ENCODE results near the gene RHOB. TPM values are rescaled to one million over a fixed set of nuclear protein-coding genes. Genes with fewer than 3 reads are reported as not detected.

Gene RHOB
- total RNA-seq, 1 donor from 2014 or later: 292 TPM

DNA sequence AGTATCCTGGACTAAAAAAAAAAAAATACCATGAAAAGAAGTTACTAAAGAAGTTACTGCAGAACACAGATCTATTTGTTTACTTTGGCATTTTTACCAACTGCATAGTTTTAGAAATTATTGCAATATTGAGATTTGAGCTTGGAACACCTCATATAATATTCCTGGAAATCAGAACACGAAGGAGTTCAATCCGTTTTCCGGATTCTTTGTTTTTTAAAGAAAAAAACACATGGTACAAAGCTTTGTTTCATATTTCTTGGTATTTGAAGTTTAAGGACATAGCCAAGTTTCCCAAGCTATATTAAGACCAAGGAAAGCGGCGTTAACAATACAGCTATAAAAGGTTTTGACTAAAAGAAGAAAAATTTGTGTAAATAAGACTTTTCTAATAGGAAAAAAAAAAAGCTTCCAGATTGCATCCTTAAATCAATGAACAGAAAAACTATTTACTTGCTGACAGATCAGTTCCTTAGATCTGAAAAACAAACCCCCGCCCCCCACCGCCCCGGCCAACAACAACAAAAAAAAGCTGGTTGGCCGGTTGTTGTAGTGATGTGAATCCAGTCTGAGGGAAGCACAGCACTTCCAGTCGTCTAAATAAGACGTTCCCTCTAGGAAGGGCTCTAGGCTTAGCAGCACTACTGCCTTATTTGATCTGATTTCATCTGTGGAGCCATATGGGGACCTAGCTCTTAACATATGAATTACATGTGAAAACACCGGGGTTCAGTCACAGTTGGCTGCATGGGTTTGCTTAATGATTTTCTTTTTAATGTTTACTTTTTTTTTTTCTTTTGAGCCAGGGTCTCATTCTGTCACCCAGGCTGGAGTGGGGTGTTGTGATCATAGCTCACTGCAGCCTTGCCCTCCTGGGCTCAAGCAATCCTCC lies 2.5 kb upstream of the RHOB start:
- Mint-ChIP-seq H3K9me3 (ENCODE audit: unreplicated experiment) (no peaks in the 10 kb centered on the region), H3K4me1 (ENCODE audit: unreplicated experiment) (peaks cover 31% of the 10 kb centered on the region), H3K4me3 (ENCODE audit: unreplicated experiment) (no peak overlapping the region), H3K27ac (ENCODE audit: unreplicated experiment) (peak overlapping the region; percentile 92), H3K27me3 (ENCODE audit: unreplicated experiment) (peaks cover 2% of the 10 kb centered on the region), H3K36me3 (ENCODE audit: low read depth, unreplicated experiment) (peaks cover 7% of the 10 kb centered on the region)
- no peak for DNase-seq (ENCODE audit: low spot score)
- TF ChIP-seq, protein P1, sequence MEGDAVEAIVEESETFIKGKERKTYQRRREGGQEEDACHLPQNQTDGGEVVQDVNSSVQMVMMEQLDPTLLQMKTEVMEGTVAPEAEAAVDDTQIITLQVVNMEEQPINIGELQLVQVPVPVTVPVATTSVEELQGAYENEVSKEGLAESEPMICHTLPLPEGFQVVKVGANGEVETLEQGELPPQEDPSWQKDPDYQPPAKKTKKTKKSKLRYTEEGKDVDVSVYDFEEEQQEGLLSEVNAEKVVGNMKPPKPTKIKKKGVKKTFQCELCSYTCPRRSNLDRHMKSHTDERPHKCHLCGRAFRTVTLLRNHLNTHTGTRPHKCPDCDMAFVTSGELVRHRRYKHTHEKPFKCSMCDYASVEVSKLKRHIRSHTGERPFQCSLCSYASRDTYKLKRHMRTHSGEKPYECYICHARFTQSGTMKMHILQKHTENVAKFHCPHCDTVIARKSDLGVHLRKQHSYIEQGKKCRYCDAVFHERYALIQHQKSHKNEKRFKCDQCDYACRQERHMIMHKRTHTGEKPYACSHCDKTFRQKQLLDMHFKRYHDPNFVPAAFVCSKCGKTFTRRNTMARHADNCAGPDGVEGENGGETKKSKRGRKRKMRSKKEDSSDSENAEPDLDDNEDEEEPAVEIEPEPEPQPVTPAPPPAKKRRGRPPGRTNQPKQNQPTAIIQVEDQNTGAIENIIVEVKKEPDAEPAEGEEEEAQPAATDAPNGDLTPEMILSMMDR (IDR thresholded peaks at IDR 0.05; ENCODE audit: unreplicated experiment): no peak

DNA sequence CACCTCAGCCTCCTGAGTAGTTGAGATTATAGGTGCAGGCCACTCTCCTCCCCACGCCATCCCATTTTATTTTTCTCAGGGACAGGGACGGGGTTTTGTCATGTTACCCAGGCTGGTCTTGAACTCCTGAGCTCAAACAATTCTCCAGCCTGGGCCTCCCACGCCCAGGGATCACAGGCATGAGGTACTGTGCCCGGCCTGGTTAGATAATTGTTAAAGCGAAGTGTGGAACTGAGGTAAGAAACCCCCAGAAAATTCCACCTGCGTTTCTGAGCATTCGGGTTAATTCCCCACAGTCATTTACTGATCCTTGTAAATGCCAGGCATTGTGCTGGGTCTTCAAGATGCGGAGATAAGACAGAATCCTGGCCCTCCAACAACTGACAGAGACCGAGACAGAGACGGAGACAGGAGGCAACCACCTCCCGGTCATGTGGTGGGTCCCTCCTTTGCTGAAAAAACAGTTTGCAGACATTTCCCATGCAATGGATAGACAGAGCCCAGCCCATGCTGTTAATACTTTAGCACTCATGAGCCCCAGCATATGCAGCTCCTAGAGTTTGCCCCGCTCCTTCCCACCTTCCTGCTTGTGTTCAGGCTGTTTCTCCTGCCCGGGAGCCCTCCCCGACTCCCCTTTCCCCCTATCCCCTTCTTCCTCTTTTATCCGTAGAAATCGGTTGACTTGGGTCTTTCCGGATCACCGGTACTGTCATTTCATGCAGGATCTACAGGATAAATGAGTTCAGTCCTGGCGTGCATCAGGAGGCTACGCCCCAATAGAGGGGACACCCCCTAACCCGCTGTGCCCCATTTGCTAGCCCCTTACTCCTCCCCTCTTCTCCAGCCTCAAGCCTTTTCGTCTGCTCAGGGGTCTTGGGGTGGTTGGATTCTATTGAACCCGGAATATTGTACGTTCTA lies 1.6 kb upstream of the RHOB start:
- TF ChIP-seq, protein P1 (IDR thresholded peaks at IDR 0.05; ENCODE audit: unreplicated experiment): no peak
- H3K36me3 Mint-ChIP-seq (ENCODE audit: low read depth, unreplicated experiment): peaks cover 13% of the 10 kb centered on the region
- peaks cover 36% of the 10 kb centered on the region for H3K4me1 Mint-ChIP-seq (ENCODE audit: unreplicated experiment)
- peak overlapping the region; percentile 27 for H3K4me3 Mint-ChIP-seq (ENCODE audit: unreplicated experiment)
- no peak for DNase-seq (ENCODE audit: low spot score)
- H3K9me3 Mint-ChIP-seq (ENCODE audit: unreplicated experiment): no peaks in the 10 kb centered on the region
- peak overlapping the region; percentile 92 for H3K27ac Mint-ChIP-seq (ENCODE audit: unreplicated experiment)
- peaks cover 4% of the 10 kb centered on the region for H3K27me3 Mint-ChIP-seq (ENCODE audit: unreplicated experiment)

DNA sequence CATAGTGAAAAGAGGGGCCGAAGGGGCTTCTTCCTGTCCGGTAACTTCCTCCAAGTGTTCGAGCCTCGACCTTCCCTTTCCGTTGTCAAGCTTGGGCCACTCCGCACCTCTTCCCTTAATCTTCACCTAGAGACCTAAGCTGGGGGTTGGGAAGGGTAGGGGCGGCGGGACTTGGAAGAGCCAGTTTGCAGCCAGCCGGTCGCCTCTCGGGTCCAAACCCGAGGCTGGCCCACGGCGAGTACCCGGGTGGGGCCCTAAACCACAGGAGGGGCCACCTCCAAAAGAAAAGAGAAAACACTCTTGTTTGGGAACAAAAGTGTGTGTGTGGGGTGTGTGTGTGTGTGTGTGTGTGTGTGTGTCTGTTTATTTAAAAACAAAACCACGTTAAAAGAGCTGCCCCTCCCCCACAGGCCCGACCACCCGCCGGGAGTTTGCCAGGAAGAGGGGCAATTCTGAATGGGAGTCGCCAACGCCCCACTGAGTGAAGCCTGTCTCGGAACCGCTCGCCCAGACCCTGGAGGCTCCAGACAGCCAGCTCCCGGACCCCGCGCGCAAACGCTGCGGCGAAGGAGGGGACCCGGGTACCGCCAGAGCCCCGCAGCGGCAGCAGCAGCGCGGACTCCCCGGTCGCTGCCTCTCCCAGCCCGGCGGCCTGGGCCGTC lies 488 bp upstream of the RHOB start:
- Mint-ChIP-seq H3K4me1 (ENCODE audit: unreplicated experiment) (peaks cover 47% of the 10 kb centered on the region), H3K9me3 (ENCODE audit: unreplicated experiment) (no peaks in the 10 kb centered on the region), H3K27ac (ENCODE audit: unreplicated experiment) (peak overlapping the region; percentile 96), H3K27me3 (ENCODE audit: unreplicated experiment) (peaks cover 7% of the 10 kb centered on the region), H3K4me3 (ENCODE audit: unreplicated experiment) (peak overlapping the region; percentile 88), H3K36me3 (ENCODE audit: low read depth, unreplicated experiment) (peaks cover 17% of the 10 kb centered on the region)
- peak; percentile 36 for DNase-seq (ENCODE audit: low spot score)
- TF ChIP-seq, protein P1 (IDR thresholded peaks at IDR 0.05; ENCODE audit: unreplicated experiment): no peak

DNA sequence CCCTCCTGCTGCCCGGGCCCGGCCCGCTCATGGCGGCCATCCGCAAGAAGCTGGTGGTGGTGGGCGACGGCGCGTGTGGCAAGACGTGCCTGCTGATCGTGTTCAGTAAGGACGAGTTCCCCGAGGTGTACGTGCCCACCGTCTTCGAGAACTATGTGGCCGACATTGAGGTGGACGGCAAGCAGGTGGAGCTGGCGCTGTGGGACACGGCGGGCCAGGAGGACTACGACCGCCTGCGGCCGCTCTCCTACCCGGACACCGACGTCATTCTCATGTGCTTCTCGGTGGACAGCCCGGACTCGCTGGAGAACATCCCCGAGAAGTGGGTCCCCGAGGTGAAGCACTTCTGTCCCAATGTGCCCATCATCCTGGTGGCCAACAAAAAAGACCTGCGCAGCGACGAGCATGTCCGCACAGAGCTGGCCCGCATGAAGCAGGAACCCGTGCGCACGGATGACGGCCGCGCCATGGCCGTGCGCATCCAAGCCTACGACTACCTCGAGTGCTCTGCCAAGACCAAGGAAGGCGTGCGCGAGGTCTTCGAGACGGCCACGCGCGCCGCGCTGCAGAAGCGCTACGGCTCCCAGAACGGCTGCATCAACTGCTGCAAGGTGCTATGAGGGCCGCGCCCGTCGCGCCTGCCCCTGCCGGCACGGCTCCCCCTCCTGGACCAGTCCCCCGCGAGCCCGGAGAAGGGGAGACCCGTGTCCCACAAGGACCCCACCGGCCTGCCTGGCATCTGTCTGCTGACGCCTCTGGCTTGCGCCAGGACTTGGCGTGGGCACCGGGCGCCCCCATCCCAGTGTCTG lies 767 bp downstream of the RHOB start:
- H3K4me3 Mint-ChIP-seq (ENCODE audit: unreplicated experiment): peak overlapping the region; percentile 95
- H3K27ac Mint-ChIP-seq (ENCODE audit: unreplicated experiment): peak overlapping the region; percentile 93
- H3K4me1 Mint-ChIP-seq (ENCODE audit: unreplicated experiment): peaks cover 52% of the 10 kb centered on the region
- TF ChIP-seq, protein P1 (IDR thresholded peaks at IDR 0.05; ENCODE audit: unreplicated experiment): no peak
- H3K9me3 Mint-ChIP-seq (ENCODE audit: unreplicated experiment): no peaks in the 10 kb centered on the region
- peaks cover 9% of the 10 kb centered on the region for H3K27me3 Mint-ChIP-seq (ENCODE audit: unreplicated experiment)
- peaks cover 17% of the 10 kb centered on the region for H3K36me3 Mint-ChIP-seq (ENCODE audit: low read depth, unreplicated experiment)
- DNase-seq (ENCODE audit: low spot score): no peak
